Measurements from ENCODE around the gene ZNF827.

The ZNF827 gene

GRCh38 chr4:145891958-145892357, 46.7 kb downstream of the ZNF827 start:
- no peak for DNase-seq (ENCODE audit: low read depth in 2 of 2)

- no peak for DNase-seq (ENCODE audit: low read depth in 2 of 2)
Measured at GRCh38 chr4:145890689-145891088, 47.9 kb downstream of the ZNF827 start.

- DNase-seq (ENCODE audit: low read depth in 2 of 2) = no peak
Measured at GRCh38 chr4:145888393-145888792, 50.2 kb downstream of the ZNF827 start.

- no peak for DNase-seq (ENCODE audit: low read depth in 2 of 2)
Measured at GRCh38 chr4:145887241-145887991, 51.2 kb downstream of the ZNF827 start.

GRCh38 chr4:145886871-145887240, 51.8 kb downstream of the ZNF827 start:
- DNase-seq (ENCODE audit: low read depth in 2 of 2) = no peak

- DNase-seq (ENCODE audit: low read depth in 2 of 2) = no peak
Measured at GRCh38 chr4:145885666-145886065, 53.0 kb downstream of the ZNF827 start.

GRCh38 chr4:145884775-145885174, 53.8 kb downstream of the ZNF827 start:
- DNase-seq (ENCODE audit: low read depth in 2 of 2) = no peak

- no peak for DNase-seq (ENCODE audit: low read depth in 2 of 2)
Measured at GRCh38 chr4:145883101-145883694, 55.4 kb downstream of the ZNF827 start.

- no peak for DNase-seq (ENCODE audit: low read depth in 2 of 2)
Measured at GRCh38 chr4:145882604-145883003, 56.0 kb downstream of the ZNF827 start.

GRCh38 chr4:145881989-145882388, 56.6 kb downstream of the ZNF827 start:
- DNase-seq (ENCODE audit: low read depth in 2 of 2) = no peak

GRCh38 chr4:145881576-145881975, 57.0 kb downstream of the ZNF827 start:
- no peak for DNase-seq (ENCODE audit: low read depth in 2 of 2)

- DNase-seq (ENCODE audit: low read depth in 2 of 2) = no peak
Measured at GRCh38 chr4:145880355-145880960, 58.2 kb downstream of the ZNF827 start.

GRCh38 chr4:145879598-145879997, 59.0 kb downstream of the ZNF827 start:
- no peak for DNase-seq (ENCODE audit: low read depth in 2 of 2)

- no peak for DNase-seq (ENCODE audit: low read depth in 2 of 2)
Measured at GRCh38 chr4:145878501-145879435, 59.9 kb downstream of the ZNF827 start.

- DNase-seq (ENCODE audit: low read depth in 2 of 2) = no peak
Measured at GRCh38 chr4:145876531-145877180, 62.0 kb downstream of the ZNF827 start.

GRCh38 chr4:145873901-145874300, 64.7 kb downstream of the ZNF827 start:
- DNase-seq (ENCODE audit: low read depth in 2 of 2) = no peak

- DNase-seq (ENCODE audit: low read depth in 2 of 2) = no peak
Measured at GRCh38 chr4:145871209-145871608, 67.4 kb downstream of the ZNF827 start.

GRCh38 chr4:145870155-145871020, 68.2 kb downstream of the ZNF827 start:
- no peak for DNase-seq (ENCODE audit: low read depth in 2 of 2)

- no peak for DNase-seq (ENCODE audit: low read depth in 2 of 2)
Measured at GRCh38 chr4:145868637-145869409, 69.8 kb downstream of the ZNF827 start.

GRCh38 chr4:145867406-145867805, 71.2 kb downstream of the ZNF827 start:
- no peak for DNase-seq (ENCODE audit: low read depth in 2 of 2)
